A549 treated with AZD9567 at 1 μM for 4 hours (cell line): ENCODE results near the gene PON2. TPM values are rescaled to one million over a fixed set of nuclear protein-coding genes. Genes with fewer than 3 reads are reported as not detected.

ENCODE experiments used
- total RNA-seq: library from RNA; stranded (reverse); fragments of 200-300 nt; extraction: Qiagen RNA extraction; gene quantifications from 5 replicates; pipeline ENCODE4 v1.2.3, GENCODE V29; 2022; ENCODE audit not compliant: insufficient read depth

Gene PON2
- 314 to 365 TPM (median 336 TPM) in 5 replicates for total RNA-seq

GRCh38 chr7:95434557-95435421 lies at the start of gene PON2:
Gene PON2 (minus strand): TSS chr7:95435028. CDS start chr7:95434951, 77 bp downstream.

GRCh38 chr7:95396136-95397032 lies 38.4 kb downstream of the PON2 start, which contains the start of gene PON3:
Gene PON3 (minus strand): TSS chr7:95396375. CDS start chr7:95396350, 25 bp downstream.

Other genes with a start within 250 kb of the PON2 start
- gene PON1, start 110.5 kb downstream of the PON2 start, total RNA-seq, result 0.83 to 1.3 TPM (median 0.95 TPM) in 4 of 5 replicates, not detected in the other
- 32.4 to 39.9 TPM (median 35.9 TPM) in 5 replicates for gene PON3, start 38.7 kb downstream of the PON2 start, total RNA-seq
- 0.17 to 0.65 TPM (median 0.39 TPM) in 4 of 5 replicates, not detected in the other for gene ASB4, start 50.9 kb upstream of the PON2 start, total RNA-seq
- gene PDK4, start 161.5 kb upstream of the PON2 start, total RNA-seq, result 17.3 to 24.0 TPM (median 22.0 TPM) in 5 replicates